Bronchial epithelial cell (primary cell): Measurements from ENCODE around the gene PPP2R3B. TPM values are rescaled to one million over a fixed set of nuclear protein-coding genes. Genes with fewer than 3 reads are reported as not detected.

Experiments used
- DNase-seq: peaks from one replicate; pipeline ENCODE4 v3.0.0-alpha.2; 2010; ENCODE audit warnings: low read depth
- FAIRE-seq: peaks from 2 replicates; lab custom pipeline; 2011; peaks lifted over from hg19 to GRCh38; lab: Jason Lieb, UNC
- H3K27me3 ChIP-seq: 2 replicates; pipeline ENCODE4 v1.5.1; 2011; ENCODE audit warnings: low read length; ENCODE audit not compliant: control insufficient read depth, insufficient read depth
- H3K36me3 ChIP-seq: 2 replicates; pipeline ENCODE4 v1.5.1; 2011; ENCODE audit warnings: low read length; ENCODE audit not compliant: control insufficient read depth, insufficient read depth
- H3K4me3 ChIP-seq: 2 replicates; pipeline ENCODE4 v1.5.1; 2011; ENCODE audit warnings: mild to moderate bottlenecking, low read depth, low read length, control low read depth
- total RNA-seq: library from RNA; depleted of rRNA; stranded (reverse); fragments of >200 nt; gene quantifications from 2 replicates; pipeline ENCODE4 v1.2.1, GENCODE V29; 2014
- TF ChIP-seq, protein P1 (sequence below): IDR thresholded peaks from 2 replicates; pipeline ENCODE4 v1.5.1; 2011; ENCODE audit warnings: mild to moderate bottlenecking, moderate library complexity, low read length, control low read depth, inconsistent platforms; ENCODE audit not compliant: insufficient read depth, severe bottlenecking

The PPP2R3B gene
- total RNA-seq, 1 donor from 2014 or later = 11.8 TPM

- H3K36me3 ChIP-seq = no peaks in the 10 kb centered on the region
- DNase-seq (no peak), FAIRE-seq (no peak)
- H3K27me3 ChIP-seq = no peaks in the 10 kb centered on the region
- TF ChIP-seq, protein P1, sequence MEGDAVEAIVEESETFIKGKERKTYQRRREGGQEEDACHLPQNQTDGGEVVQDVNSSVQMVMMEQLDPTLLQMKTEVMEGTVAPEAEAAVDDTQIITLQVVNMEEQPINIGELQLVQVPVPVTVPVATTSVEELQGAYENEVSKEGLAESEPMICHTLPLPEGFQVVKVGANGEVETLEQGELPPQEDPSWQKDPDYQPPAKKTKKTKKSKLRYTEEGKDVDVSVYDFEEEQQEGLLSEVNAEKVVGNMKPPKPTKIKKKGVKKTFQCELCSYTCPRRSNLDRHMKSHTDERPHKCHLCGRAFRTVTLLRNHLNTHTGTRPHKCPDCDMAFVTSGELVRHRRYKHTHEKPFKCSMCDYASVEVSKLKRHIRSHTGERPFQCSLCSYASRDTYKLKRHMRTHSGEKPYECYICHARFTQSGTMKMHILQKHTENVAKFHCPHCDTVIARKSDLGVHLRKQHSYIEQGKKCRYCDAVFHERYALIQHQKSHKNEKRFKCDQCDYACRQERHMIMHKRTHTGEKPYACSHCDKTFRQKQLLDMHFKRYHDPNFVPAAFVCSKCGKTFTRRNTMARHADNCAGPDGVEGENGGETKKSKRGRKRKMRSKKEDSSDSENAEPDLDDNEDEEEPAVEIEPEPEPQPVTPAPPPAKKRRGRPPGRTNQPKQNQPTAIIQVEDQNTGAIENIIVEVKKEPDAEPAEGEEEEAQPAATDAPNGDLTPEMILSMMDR = no peak
- no peak overlapping the region for H3K4me3 ChIP-seq
These were observed 8.1 kb upstream of the PPP2R3B start for GRCh38 chrX:394830-395229.

DNA sequence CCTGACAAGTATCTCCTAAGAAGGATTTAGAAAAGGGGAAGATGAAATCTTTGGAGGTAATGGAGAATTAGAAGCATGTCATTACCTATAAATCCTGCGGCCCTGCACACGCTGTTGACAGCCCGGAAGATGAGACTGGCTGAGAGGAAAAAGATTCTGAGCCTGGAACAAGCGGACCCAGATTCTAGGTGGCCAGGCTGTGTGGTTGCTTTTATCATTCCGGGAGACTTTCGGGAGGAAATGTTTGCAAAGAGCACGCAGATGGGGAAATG lies 5.8 kb upstream of the PPP2R3B start:
- TF ChIP-seq, protein P1 = no peak
- FAIRE-seq (no peak), DNase-seq (no peak)
- no peaks in the 10 kb centered on the region for H3K27me3 ChIP-seq
- H3K4me3 ChIP-seq = no peak overlapping the region
- no peaks in the 10 kb centered on the region for H3K36me3 ChIP-seq

DNA sequence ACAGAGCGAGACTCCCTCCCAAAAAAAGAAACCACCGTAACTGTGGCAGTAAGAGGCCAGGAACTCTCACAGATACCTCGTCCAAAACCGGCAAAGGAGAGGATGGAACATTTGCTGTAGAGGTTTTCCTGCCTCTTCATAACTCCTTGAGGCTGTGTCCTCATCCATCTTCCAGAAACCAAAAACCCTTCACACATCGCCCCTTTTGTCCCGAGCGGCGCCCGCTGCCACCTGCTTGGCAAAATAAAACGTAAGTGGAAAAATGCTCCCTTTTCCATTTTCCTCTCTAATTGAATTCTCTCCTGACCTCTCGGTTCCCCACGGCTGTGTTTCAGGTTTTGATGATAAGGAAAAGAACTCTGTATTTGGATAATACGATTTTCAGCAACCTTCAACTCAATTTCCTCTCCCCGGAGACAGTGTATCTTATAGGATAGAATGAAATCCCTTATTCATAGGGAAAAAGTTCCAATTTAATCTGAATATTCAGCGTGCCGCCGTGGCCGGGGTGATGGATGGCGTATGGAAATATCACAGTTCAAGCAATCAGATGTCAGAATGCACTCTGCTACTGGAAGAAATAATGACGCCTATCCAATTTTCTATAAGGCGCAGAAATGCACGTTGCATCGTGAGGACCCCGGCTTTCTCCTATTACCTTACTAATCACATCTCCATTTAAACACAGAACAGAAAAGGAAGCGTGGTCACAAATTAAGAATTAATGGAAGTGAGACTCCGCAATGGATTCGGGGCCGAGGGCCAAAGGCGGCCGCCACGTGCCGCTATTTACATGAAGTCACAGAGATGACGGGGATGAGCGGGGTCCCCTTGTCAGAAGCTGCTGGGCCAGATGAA lies 5.2 kb upstream of the PPP2R3B start:
- no peak for DNase-seq
- FAIRE-seq = no peak
- TF ChIP-seq, protein P1 = no peak
- H3K36me3 ChIP-seq = no peaks in the 10 kb centered on the region
- no peak overlapping the region for H3K4me3 ChIP-seq
- no peaks in the 10 kb centered on the region for H3K27me3 ChIP-seq

DNA sequence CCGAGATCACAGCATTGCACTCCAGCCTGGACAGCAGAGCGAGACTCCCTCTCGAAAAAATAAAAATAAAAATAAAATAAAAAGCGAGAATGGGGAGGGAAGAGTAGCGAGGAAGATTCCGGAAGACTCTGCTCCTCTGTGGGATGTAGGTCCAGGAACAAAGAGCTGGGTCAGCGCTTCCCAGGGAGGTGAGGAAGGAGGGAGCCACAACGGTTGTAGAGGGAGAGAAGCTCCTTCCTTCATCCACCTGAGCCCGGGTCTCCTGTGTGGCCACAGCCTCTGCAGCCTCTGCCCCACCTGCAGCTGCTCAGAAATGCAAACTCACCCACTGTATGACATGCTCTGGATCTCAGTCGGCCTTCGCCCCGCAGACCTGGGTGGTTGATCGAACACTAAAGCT lies 3.8 kb upstream of the PPP2R3B start:
- FAIRE-seq (no peak), DNase-seq (no peak)
- TF ChIP-seq, protein P1 = no peak
- Histone ChIP-seq H3K4me3 (no peak overlapping the region), H3K27me3 (no peaks in the 10 kb centered on the region), H3K36me3 (no peaks in the 10 kb centered on the region)

DNA sequence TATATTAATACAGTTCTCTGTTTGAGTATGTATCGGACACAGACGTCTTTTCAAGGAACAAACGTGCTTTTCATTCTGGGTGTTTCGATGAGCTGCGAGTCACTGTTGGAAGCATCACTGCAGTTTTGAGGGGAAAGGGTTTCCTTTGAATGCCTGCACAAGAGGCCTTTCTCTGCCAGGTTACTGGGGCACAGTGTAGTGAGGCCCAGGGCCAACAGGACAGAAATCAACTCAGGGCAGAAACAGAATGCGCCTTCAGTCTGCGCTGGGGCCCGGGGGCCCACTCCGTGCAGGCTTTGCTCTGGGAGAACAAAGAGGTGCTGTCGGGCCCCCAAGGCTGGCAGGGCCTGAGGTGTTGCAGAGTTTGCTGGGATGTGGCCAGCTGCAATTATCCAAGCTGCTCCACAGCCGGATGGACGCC lies 2.3 kb upstream of the PPP2R3B start:
- H3K27me3 ChIP-seq = no peaks in the 10 kb centered on the region
- TF ChIP-seq, protein P1 = no peak
- no peak overlapping the region for H3K4me3 ChIP-seq
- DNase-seq (no peak), FAIRE-seq (no peak)
- H3K36me3 ChIP-seq = no peaks in the 10 kb centered on the region

- no peak for DNase-seq
- Histone ChIP-seq H3K27me3 (no peaks in the 10 kb centered on the region), H3K4me3 (peak overlapping the region; percentile 91), H3K36me3 (no peaks in the 10 kb centered on the region)
- TF ChIP-seq, protein P1 = no peak
- no peak for FAIRE-seq
These were observed 1.0 kb upstream of the PPP2R3B start for GRCh38 chrX:387729-388128.
